ENCODE data around the gene UBE2Q2.

Gene UBE2Q2

GRCh38 chr15:75928680-75929608 is 85.7 kb downstream of the UBE2Q2 start:
- DNase-seq: no peak

GRCh38 chr15:75929799-75930565 is 86.7 kb downstream of the UBE2Q2 start:
- DNase-seq: no peak

DNA sequence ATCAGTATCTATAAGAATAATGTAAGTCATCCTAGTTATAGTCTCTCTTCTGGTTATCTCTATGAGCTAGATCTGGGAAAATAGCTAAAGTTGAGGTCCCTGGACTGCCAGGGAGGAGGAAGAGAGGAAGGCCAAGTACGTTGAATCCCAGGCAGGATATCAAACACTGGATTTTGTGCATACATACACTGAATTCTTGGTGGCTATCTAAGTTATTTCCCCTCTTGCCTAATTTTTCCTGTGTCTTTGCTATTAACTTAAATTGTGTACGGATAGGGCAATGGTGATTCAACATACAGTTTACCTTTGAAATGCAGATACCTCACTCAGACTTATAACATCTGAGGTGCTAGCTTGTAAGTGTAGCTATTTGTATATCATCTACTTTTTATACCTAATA is 87.6 kb downstream of the UBE2Q2 start:
- no peak for DNase-seq

DNA sequence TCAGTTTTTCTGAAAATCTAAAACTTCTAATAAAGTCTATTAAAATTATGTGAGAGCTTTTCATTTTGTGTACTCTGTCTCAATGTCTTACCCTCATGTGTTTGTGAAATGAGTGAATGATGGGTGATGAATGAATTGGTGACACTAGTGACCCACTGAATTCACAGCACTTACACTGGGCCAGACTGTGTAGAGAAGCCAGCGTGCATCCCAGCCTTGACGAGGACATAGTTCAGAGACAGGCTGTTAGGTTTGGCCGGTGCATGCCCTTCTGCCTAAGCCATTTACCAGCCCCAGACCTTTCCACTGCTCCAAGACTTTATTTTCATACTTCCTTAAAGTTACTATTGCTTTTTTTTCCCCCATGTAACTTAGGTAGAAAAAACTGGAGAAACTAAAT is 99.2 kb downstream of the UBE2Q2 start:
- DNase-seq: no peak

DNA sequence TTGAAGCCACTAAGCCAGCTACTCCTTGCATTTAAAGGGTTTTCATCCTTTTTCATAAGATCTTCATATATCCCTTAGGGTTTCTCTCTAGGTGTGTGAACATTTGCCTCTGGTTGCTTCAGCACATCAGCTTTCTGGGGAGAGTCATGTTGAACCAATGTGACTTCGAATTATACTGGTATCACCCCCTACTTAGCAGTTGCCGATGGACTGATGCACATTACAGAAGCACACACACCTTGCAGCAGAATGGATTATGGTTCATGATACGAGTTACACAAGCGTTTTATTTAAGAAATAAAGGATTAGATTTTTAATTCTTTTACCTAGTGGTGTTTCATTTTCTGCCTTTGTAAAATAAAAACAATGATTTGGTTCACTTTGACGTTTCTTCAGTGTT is 100.0 kb downstream of the UBE2Q2 start:
- no peak for DNase-seq

DNA sequence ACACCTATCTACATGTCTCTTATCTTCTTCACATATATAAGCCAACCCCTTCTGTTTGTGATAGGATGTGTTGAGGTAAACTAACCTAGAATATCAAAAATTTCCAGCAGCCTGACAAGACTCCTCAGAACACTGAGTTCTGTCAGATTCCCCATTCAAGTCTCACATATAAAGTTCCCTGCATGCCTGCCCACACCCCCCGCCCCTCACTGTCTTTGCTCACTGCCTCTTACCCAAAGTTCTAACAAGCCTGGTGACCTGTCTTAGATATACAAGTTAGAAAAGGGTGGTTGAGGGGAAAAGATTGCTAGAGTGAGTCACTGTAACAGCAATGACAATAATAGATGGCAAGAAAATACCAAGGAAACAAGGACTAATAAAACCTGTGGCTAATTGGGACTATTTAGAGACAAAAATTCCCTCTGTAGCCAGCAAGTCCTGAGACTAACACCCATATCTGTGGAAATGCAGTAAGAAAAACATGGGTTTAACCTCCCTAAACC is 100.5 kb downstream of the UBE2Q2 start:
- DNase-seq: no peak

- DNase-seq: no peak
Observed at GRCh38 chr15:75945953-75946352, 102.7 kb downstream of the UBE2Q2 start.

DNA sequence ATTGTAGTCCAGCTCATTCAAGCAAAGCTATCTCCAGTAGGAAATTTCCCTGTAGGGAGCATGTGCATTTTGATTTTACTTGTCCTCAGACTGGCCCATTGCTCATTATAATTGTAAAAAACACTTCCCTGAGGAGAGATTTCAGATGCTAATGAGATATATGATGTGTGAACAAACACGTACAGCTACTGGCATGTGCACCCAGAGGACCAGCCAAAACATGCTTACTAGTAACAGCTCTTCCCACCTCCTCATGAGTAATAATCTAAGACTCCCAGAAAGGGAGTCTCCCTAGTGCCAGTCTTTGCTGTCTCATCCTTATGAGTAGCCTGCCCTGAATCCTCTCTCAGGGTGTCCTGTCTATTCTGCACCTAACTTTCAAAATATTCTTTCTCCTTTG is 103.8 kb downstream of the UBE2Q2 start:
- DNase-seq: no peak

DNA sequence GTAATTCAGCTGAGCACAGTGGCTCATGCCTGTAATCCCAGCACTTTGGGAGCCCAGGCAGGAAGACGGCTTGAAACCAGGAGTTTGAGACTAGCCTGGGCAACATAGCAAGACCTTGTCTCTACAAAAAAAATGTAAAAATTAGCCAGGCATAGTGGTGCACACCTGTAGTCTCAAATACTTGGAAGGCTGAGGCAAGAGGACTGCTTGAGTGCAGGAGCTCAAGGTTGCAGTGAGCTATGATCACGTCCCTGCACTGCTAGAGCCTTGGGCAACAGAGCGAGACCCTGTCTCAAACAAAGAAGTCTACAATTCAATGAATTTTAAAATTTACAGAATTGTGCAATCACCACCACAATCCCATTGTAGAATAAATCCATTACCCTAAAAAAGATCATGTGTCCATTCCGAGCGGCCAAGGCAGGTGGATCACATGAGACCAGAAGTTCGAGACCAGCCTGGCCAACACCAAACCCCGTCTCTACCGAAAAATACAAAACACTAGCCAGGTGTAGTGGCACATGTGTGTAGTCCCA is 105.6 kb downstream of the UBE2Q2 start:
- no peak for DNase-seq
